Hematopoietic multipotent progenitor cell treated with erythropoietin and hydrocortisone succinate and interleukin-3 and kit ligand, for 6 days (in vitro differentiated cells): ENCODE data around the gene FBXL15.

Source experiments
- DNase-seq: peaks from one replicate; pipeline ENCODE4 v3.0.0-alpha.2; 2015

Gene FBXL15

DNA sequence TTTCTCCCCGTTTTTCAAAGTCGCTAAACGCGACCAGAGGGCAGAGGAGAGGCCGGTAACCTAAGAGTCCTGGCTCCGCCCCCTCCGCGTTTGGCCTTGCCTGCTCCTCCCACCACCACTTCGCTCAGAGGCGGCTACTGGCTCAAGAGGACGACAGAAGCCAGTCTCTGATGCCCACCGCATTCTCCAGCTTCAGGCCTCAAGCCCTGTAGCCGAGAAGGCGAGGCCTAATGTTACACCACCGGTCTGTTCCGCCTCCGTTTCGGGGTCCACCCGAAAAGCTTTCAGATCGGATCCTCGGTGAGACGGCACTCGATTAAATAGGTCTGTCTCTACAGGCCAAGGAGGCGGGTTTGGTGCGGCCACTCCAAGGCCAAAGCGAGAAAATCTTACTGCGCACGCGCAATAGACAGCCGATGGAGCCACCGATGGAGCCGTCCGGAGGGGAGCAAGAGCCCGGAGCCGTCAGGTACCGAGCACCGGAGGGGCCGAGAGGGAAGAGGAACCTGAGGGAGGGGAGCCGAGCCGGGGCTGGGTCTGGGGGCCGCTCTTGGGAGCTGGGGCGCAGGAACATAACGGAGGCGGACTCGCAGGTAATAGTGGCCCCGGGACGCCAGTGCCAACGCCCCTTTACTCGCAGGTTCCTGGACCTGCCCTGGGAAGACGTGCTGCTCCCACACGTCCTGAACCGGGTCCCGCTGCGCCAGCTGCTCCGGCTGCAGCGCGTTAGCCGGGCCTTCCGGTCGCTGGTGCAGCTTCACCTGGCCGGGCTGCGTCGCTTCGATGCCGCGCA, at the start of gene FBXL15:
Gene FBXL15, plus strand, starts transcription at position 123 of the 793 bp plus-strand sequence. Its CDS starts 294 bp downstream, at position 417.
- DNase-seq, result peak; percentile 100

DNA sequence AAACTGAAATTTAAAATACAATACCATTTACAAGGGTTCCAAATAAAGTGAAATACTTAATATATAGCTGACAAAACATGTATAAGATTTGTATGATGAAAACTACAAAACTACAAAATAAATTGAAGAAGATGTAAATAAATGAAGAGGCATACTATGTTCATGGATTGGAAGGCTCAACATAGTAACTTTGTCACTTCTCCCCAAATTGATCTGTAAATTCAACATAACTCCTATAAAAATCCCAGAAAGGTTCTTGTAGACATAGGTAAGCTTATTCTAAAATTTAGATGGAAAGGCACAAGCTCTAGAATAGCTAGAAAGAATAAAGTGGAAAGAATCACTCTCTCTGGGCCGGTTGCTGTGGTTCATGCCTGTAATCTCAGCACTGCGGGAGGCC, 49.3 kb upstream of the FBXL15 start:
- DNase-seq, result no peak

GRCh38 chr10:102375250-102375649, 45.4 kb upstream of the FBXL15 start:
- DNase-seq, result no peak

DNA sequence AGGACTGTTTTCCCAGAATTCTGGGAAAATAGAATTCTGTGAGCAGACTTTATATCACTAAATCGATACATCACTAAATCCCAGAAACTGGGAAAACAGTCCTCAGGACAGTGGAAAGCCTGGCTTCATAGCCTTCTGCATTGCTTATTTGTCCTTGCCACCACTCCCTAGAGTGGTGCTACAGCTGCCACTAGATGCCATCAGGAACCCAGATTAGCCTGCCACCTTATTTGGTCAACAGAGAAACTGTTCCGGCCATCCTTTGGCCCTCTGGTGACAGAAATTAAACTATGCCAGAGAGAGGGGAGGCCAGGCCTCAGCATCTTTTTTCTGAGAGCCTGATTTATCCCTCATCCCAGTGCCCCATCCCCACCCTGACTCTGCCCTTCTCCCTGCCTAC, 44.8 kb upstream of the FBXL15 start:
- DNase-seq, result no peak

DNA sequence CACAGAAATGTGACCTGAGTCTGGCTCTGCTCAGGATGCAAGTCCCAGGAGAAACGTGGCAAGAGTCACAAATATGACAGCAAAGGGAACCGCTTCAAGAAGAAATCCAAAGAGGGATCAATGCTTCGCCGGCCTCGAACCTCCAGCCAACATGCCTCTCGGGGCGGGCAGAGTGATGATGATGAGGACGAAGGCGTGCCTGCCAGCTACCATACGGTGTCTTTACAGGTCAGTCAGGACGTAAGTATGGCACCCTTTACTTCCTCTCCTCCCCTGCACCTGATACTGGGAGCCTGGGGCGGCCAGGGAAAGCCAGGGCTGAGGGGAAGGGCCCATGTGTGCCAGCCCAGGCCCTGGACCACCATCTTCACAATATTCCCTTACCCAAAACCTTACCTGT, 43.7 kb upstream of the FBXL15 start:
- no peak for DNase-seq

- no peak for DNase-seq
Measured at GRCh38 chr10:102379383-102379782, 41.3 kb upstream of the FBXL15 start.

GRCh38 chr10:102381983-102382382, 38.7 kb upstream of the FBXL15 start:
- DNase-seq, result no peak

DNA sequence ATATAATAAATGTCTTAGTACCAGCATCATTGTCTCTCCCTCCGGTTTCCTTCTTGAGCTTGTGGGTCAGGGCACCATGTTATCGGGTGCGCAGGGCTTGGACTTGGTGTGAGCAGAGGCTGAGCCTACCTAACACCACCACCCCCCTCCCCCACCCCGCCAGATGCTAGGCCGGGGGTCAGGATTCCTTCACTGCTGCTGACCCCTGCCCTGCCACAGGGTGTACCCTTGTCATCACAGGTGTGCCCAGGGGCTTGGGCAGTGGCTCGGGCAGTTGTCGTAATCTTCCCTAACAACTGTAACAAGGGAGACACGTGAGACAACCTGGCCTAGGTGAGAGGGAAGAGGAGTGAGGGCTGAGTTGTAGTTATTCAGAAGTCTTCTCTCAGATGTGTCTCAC, 37.8 kb upstream of the FBXL15 start:
- DNase-seq, result no peak

DNA sequence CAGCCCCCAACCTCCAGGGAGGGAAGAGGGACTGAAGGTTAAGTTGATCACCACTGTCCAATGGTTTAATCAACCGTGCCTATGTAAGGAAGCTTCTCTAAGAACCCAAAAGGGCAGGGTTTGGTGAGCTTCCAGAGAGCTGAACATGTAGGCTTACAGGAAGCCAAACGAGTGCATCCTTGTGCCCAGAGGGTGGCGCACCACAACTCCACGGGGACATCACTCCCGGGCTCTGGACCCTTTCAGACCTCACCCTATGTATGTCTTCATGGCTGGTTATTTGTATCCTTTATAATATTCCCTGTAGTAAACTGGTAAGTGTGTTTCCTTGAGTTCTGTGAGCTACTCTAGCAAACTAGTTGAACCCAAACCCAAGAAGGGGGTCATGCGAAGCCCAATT, 36.6 kb upstream of the FBXL15 start:
- DNase-seq, result peak; percentile 42

DNA sequence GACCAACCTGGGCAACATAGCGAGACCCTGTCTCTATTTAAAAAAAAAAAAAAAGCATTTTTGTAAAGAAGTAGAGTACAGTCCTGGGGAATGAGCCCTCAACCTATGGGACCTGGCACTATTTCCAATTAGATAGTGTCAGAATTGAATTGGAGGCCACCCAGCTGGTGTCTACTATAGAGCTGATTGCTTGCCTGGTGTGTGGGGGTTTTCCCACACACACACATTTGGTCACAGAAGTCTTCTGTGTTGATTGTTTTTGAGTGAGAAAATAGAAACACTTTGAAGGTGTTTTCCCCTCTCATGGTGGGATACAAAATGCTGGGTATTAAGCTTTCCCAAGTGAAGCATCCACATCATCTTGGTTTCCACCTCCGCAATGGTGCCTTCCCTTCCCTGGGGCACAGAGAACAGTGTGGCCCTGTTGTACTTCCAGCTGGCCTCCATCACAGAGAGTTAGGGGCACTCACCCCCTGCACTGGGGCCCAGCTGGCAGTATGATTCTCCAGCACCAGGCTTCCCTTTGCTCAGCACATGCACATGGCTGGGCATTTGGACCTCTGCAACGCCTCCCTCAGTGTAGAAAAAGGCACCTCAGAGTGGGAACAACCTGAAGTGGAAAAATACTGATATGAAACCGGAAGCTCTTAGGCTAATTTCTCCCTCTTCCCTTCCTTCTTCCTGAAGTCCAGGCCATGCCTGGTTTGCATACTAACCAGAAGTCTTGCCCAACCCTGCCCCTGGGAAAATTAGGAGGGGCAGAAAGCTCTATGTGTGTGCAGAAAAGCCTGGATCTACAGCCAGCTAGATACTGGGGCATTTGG, 35.8 kb upstream of the FBXL15 start:
- DNase-seq, result no peak

DNA sequence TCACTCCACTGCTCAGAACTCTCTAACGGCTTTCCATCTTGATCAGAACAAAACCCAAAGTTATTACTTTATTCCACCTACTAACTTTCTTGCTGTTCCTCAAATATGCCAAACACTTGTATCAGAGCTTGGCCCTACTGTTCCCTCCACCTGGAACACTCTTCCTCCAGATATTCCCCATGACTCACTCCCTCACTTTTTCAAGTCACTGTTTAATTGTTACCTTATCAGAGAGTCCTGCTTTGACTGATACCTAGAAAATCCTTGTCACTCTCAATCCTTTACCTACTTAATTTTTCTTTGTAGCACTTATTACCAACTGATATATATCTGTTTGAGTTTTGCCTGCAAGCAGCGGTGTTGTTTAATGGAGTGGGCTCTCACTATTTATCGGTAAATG, 30.7 kb upstream of the FBXL15 start:
- no peak for DNase-seq

GRCh38 chr10:102392306-102392705, 28.3 kb upstream of the FBXL15 start:
- DNase-seq, result no peak

DNA sequence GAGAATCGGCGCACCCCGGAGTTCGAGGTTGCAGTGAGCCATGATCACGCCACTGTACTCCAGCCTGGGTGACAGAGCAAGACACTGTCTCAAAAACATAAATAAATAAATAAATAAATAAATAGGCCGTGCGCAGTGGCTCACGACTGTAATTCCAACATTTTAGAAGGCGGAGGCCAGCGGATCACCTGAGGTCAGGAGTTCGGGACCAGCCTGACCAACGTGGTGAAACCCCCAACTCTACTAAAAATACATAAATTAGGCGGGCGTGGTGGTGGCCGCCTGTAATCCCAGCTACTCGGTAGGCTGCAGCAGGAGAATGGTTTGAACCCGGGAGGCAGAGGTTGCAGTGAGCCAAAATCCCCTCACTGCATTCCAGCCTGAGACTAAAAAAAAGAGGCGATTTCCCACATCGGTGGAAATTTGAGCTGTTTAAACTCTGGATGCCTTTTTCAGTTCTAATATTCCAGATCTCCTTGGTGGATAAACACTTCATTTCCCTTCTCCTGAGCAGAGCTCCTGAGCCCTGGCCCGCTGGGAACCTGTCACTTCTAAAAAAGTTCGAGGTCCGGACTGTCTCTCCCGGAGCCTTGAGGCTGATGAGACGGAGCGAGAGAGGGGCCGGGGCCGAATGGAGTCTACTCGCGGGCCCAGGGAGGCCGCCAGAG, 27.1 kb upstream of the FBXL15 start:
- DNase-seq, result no peak

DNA sequence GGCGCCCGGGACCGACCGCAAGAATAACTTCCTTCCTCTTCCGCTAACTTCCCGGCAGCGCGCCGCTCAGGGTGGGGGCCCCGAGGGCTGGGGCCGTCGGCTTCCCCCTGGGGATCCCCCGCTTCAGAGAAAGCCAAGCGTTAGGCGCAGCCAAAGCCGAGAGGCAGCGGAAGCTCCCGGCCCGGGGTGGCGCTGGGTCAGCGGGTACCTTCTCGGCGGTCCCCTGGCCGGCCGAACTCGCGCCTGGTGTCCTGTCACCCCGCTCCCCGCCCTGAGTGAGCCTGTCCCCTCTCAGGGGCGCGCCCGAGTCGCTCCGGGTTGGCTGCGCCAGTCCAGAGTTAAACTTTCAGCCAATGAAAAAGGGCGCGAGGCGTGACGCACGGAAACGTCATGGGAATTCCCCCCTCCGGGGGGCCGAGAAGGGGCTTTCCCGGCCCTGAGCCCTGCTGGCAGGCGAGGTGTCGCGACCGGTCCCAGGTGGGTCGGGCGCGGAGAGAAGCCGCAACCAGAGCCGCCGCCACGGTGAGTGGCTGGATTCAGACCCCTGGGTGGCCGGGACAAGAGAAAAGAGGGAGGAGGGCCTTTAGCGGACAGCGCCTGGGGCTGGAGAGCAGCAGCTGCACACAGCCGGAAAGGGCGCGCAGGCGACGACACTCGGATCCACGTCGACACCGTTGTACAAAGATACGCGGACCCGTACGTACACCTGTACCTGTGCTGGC, 26.4 kb upstream of the FBXL15 start:
- peak; percentile 95 for DNase-seq

DNA sequence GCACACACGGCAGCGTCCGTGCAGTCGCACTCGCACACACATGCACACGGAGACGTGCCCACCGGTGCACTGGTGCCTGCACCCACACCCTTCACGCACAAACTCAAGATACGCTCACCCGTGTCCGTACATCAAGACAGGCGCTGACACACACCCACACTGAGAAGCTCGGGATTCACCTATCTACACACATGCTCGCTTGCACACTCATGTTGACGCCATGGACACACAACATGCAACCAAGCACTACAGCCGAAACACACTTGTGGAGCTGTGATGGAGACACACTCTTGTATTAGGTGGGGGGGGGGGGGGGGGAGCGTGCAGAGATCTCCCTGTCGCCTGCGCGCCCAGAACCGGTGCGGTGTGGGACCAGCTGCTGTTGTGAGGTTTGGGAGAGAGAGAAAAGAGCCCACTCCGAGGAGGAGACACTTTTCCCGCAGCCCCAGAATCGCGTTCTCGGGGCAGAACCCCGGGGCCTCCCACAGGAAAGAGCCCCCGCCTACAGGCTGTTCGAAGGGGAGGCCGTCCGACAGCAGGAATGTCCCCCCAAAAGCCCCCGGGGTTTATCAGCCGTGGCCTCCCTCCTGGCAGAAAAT, 25.7 kb upstream of the FBXL15 start:
- peak; percentile 60 for DNase-seq

DNA sequence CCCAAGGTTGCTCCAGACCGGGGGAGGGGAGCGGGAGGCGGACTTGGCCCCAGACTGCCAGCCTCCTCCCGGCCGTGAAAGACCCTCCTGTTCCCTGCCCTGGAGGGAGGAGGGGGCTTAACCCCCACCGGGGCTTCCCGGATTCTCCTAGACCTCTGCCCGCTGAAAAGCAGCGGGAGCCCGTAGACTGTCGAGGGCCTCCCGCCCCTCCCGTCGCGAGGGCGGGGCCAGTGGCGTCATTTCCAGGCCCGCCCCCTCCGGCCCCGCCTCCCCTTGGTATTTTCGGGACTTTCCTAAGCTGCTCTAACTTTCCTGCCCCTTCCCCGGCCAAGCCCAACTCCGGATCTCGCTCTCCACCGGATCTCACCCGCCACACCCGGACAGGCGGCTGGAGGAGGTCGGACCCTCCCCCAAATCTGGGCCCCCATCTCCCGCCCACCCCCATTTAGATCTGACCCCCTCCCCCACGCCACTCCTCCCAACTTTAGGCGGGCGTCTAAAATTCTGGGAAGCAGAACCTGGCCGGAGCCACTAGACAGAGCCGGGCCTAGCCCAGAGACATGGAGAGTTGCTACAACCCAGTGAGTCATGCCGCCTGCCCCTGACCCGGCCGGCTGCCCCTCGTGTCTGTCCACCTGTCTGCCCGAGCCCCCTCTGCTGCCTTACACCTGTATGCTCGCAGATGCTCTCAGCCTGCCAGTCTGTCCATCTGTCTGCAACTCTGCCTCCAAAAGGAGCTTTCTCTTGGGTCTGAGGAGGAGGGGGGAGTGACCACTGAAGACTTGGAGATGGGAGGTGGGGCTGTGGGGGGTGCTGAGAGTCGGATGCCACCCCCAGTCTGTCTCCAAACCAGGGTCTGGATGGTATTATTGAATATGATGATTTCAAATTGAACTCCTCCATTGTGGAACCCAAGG, 25.0 kb upstream of the FBXL15 start, which contains the start of gene NFKB2:
Gene NFKB2, plus strand, starts transcription at position 306 of the 917 bp plus-strand sequence. Its CDS starts 255 bp downstream, at position 561.
- DNase-seq, result peak; percentile 88

- no peak for DNase-seq
Measured at GRCh38 chr10:102396317-102396650, 24.4 kb upstream of the FBXL15 start.

- no peak for DNase-seq
Measured at GRCh38 chr10:102396730-102397151, 23.9 kb upstream of the FBXL15 start.

- no peak for DNase-seq
Measured at GRCh38 chr10:102397222-102398171, 23.1 kb upstream of the FBXL15 start.
